ENCODE data around the gene NANS. TPM values are rescaled to one million over a fixed set of nuclear protein-coding genes. Genes with fewer than 3 reads are reported as not detected.
"Not testable (repeated sequence)": the region's sequence is repeated elsewhere in the genome, so short reads cannot be mapped to it uniquely, and the experiment has no call there.

The NANS gene
- total RNA-seq, 4 donors from 2014 or later: 29.0 to 64.7 (median 34.2) TPM

DNA sequence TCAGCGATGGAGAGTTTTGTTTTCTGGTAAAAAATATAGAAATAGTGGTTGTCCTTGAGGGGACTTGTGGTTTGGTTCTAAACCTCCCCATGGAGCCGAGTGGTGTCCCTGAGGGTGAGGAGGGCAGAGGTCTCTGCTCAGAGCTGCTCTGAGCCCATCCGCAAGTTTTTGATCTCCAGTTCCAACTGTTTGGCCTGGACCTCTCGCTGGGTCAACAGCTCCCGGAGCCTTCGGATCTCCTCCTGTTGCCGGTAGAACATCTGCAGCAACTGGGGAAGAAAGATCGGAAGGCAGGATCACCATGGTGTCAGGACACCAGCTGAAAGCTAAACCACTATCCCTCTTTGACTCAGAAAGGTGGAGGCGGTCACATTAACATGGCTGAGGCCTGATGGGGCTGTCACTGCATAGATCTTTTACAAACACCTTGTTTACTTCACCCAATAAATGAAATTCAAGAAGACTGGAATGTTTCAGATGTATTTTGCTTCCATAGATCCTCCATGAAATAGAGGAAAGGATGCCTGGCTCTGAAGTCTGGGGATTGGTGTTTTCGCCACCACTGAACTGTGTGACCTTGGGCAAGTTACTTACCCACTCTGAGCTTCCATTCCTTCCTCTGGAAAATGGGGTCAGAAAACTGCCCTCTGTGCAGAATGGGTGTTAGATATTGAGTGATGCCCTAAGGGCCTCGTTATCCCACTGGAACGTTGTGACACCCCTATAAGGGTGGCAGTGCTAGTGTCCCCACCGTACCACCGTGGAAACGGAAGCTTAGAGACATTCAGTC, 68.3 kb downstream of the NANS start:
- peaks cover 0 to 3% (median 0%) of the 10 kb centered on the region in 3 donors for H3K27me3 ChIP-seq
- no peaks in the 10 kb centered on the region for H3K9me3 ChIP-seq
- no peak overlapping the region for H3K4me3 ChIP-seq
- DNase-seq: no peak
- TF ChIP-seq POLR2A (IDR thresholded peaks at IDR 0.05) (no peak), CTCF (IDR thresholded peaks at IDR 0.05 in 4 of 5, conservative IDR thresholded peaks at IDR 0.05 in 1 of 5) (no peak)
- H3K27ac ChIP-seq: no peak overlapping the region
- H3K4me1 ChIP-seq: no peaks in the 10 kb centered on the region
- no peak for ATAC-seq
- intact Hi-C loops (cut with DNase I; ENCODE audit: low total_unique reads) (no loop called here), in situ Hi-C loops (cut with MboI; ENCODE audit: low sequenced_read_pairs in 4 of 4) (no loop called here)
- H3K36me3 ChIP-seq: no peaks in the 10 kb centered on the region

- no peaks in the 10 kb centered on the region for H3K9me3 ChIP-seq
- in situ Hi-C loops (cut with MboI; ENCODE audit: low sequenced_read_pairs in 4 of 4): no loop called here
- ATAC-seq (no peak), DNase-seq (no peak)
- no peaks in the 10 kb centered on the region for H3K4me1 ChIP-seq
- H3K36me3 ChIP-seq: no peaks in the 10 kb centered on the region
- intact Hi-C loops (cut with DNase I; ENCODE audit: low total_unique reads): no loop called here
- TF ChIP-seq POLR2A (IDR thresholded peaks at IDR 0.05) (no peak), CTCF (IDR thresholded peaks at IDR 0.05 in 4 of 5, conservative IDR thresholded peaks at IDR 0.05 in 1 of 5) (no peak)
- H3K27me3 ChIP-seq: no peaks in the 10 kb centered on the region
- H3K4me3 ChIP-seq: no peak overlapping the region
- H3K27ac ChIP-seq: no peak overlapping the region
Measured at GRCh38 chr9:98127226-98127625, 70.7 kb downstream of the NANS start.

- no peaks in the 10 kb centered on the region for H3K4me1 ChIP-seq
- ATAC-seq (no peak), DNase-seq (no peak)
- H3K27ac ChIP-seq: no peak overlapping the region
- no peak for TF ChIP-seq CTCF (IDR thresholded peaks at IDR 0.05 in 4 of 5, conservative IDR thresholded peaks at IDR 0.05 in 1 of 5)
- no peak for TF ChIP-seq POLR2A (IDR thresholded peaks at IDR 0.05)
- H3K36me3 ChIP-seq: no peaks in the 10 kb centered on the region
- intact Hi-C loops (cut with DNase I; ENCODE audit: low total_unique reads) (no loop called here), in situ Hi-C loops (cut with MboI; ENCODE audit: low sequenced_read_pairs in 4 of 4) (no loop called here)
- no peak overlapping the region for H3K4me3 ChIP-seq
- no peaks in the 10 kb centered on the region for H3K9me3 ChIP-seq
- no peaks in the 10 kb centered on the region for H3K27me3 ChIP-seq
Measured at GRCh38 chr9:98128316-98128715, 71.8 kb downstream of the NANS start.

DNA sequence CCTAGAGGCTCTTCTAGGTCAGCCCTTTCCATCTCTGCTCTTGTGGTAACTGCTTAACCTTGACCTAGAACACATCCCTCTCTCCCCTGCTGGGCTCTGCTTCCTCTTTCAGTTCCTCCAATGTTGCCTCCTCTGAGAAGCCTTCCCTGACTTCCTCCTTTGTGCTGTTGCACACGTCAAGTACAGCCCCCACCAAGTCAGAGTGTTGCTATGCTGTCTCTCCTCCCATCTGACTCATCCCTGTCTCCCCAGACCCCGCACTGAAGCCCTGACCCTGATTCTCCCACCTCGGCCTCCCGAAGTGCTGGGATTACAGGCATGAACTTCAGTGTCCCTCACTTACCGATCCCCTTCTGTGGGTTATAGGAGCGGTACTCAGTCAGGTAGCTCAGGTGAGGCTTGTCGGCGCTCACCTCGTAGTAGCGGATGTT, 72.9 kb downstream of the NANS start:
- no peak for ATAC-seq
- no peak overlapping the region for H3K27ac ChIP-seq

DNA sequence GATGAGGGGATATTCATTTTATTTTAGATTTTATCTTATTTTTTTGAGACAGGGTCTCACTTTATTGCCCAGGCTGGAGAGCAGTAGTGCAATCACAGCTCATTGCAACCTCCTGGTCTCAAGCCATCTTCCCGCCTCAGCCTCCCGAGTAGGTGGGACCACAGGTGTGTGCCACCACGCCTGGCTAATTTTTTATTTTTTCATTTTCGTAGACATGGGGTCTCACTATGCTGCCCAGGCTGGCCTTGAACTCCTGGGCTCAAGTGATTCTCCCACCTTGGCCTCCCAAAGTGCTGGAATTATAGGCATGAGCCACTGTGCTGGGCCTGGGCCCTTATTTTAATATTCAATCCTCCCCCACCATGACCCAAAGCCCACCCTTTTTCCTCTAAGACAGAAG, 73.5 kb downstream of the NANS start:
- ATAC-seq; in situ Hi-C loops (cut with MboI; ENCODE audit: low sequenced_read_pairs in 4 of 4); H3K4me3 ChIP-seq; H3K36me3 ChIP-seq; H3K27me3 ChIP-seq; intact Hi-C loops (cut with DNase I; ENCODE audit: low total_unique reads); H3K4me1 ChIP-seq; H3K9me3 ChIP-seq; DNase-seq; H3K27ac ChIP-seq: not testable (repeated sequence)

More for the DNA sequence above, 72.9 kb downstream of the NANS start:
- DNase-seq: no peak
- no peak overlapping the region for H3K4me3 ChIP-seq
- intact Hi-C loops (cut with DNase I; ENCODE audit: low total_unique reads): no loop called here
- no peaks in the 10 kb centered on the region for H3K4me1 ChIP-seq
- H3K27me3 ChIP-seq: no peaks in the 10 kb centered on the region
- in situ Hi-C loops (cut with MboI; ENCODE audit: low sequenced_read_pairs in 4 of 4): no loop called here
- no peaks in the 10 kb centered on the region for H3K9me3 ChIP-seq
- TF ChIP-seq POLR2A (IDR thresholded peaks at IDR 0.05) (no peak), CTCF (IDR thresholded peaks at IDR 0.05 in 4 of 5, conservative IDR thresholded peaks at IDR 0.05 in 1 of 5) (no peak)
- H3K36me3 ChIP-seq: no peaks in the 10 kb centered on the region
